AG20443 (cell line): ENCODE measurements around the gene AFP.
"Not testable (repeated sequence)": the region's sequence is repeated elsewhere in the genome, so short reads cannot be mapped to it uniquely, and the experiment has no call there.

ENCODE experiments used
- DNase-seq: peaks from one replicate; pipeline ENCODE4 v3.0.0; 2012; ENCODE audit warnings: low spot score, mixed read lengths

AFP gene

GRCh38 chr4:73435984-73436383, at the start of gene AFP:
Gene AFP (plus strand): TSS chr4:73436221. CDS start chr4:73436263, 42 bp downstream.
- no peak for DNase-seq

- DNase-seq: no peak
Measured at GRCh38 chr4:73387552-73387951, 48.5 kb upstream of the AFP start.

- no peak for DNase-seq
Measured at GRCh38 chr4:73388887-73389286, 47.1 kb upstream of the AFP start.

- DNase-seq: not testable (repeated sequence)
Measured at GRCh38 chr4:73389663-73390062, 46.4 kb upstream of the AFP start.

GRCh38 chr4:73391774-73392173, 44.2 kb upstream of the AFP start:
- DNase-seq: no peak

- no peak for DNase-seq
Measured at GRCh38 chr4:73392936-73393335, 43.1 kb upstream of the AFP start.

GRCh38 chr4:73396304-73396703, 39.7 kb upstream of the AFP start:
- no peak for DNase-seq

GRCh38 chr4:73396993-73397972, 38.7 kb upstream of the AFP start:
- DNase-seq: no peak

GRCh38 chr4:73401412-73401811, 34.6 kb upstream of the AFP start:
- DNase-seq: no peak

- DNase-seq: no peak
Measured at GRCh38 chr4:73404042-73404441, 32.0 kb upstream of the AFP start, which contains the start of gene ALB. Gene ALB (plus strand): TSS chr4:73404287. CDS start chr4:73404328, 41 bp downstream.

- DNase-seq: no peak
Measured at GRCh38 chr4:73404457-73404856, 31.6 kb upstream of the AFP start.

GRCh38 chr4:73405138-73405537, 30.9 kb upstream of the AFP start:
- no peak for DNase-seq

GRCh38 chr4:73406548-73406875, 29.5 kb upstream of the AFP start:
- no peak for DNase-seq

- DNase-seq: no peak
Measured at GRCh38 chr4:73407227-73407673, 28.8 kb upstream of the AFP start.

- no peak for DNase-seq
Measured at GRCh38 chr4:73408181-73408867, 27.7 kb upstream of the AFP start.

GRCh38 chr4:73409012-73409862, 26.8 kb upstream of the AFP start:
- DNase-seq: no peak

- no peak for DNase-seq
Measured at GRCh38 chr4:73409978-73410548, 26.0 kb upstream of the AFP start.

GRCh38 chr4:73410916-73411730, 24.9 kb upstream of the AFP start:
- DNase-seq: no peak

- no peak for DNase-seq
Measured at GRCh38 chr4:73411731-73412414, 24.1 kb upstream of the AFP start.

GRCh38 chr4:73413294-73413755, 22.7 kb upstream of the AFP start:
- DNase-seq: no peak
